Keratinocyte (primary cell): ENCODE results near the gene DUSP10. TPM values are rescaled to one million over a fixed set of nuclear protein-coding genes. Genes with fewer than 3 reads are reported as not detected.

Experiments
- DNase-seq: peaks from one replicate; pipeline ENCODE4 v3.0.0-alpha.2; 2011; ENCODE audit warnings: low read depth, missing footprints, low spot score
- FAIRE-seq: peaks from 2 replicates; lab custom pipeline; 2011; peaks lifted over from hg19 to GRCh38; lab: Jason Lieb, UNC
- H2AFZ ChIP-seq: 2 replicates; pipeline ENCODE4 v1.6.0; 2012; ENCODE audit warnings: low read length, control low read depth, inconsistent platforms; ENCODE audit not compliant: control insufficient read depth
- H3K27ac ChIP-seq: 2 replicates; pipeline ENCODE4 v1.5.1; 2011; ENCODE audit warnings: low read length; ENCODE audit not compliant: control insufficient read depth, insufficient read depth
- H3K27me3 ChIP-seq: 3 replicates; pipeline ENCODE4 v1.6.0; 2011; ENCODE audit warnings: low read length; ENCODE audit not compliant: control insufficient read depth, insufficient read depth; ENCODE audit errors: extremely low read depth
- H3K36me3 ChIP-seq, 2 experiments: 2 replicates in 1 of 2; 3 replicates in 1 of 2; pipeline ENCODE4 v1.5.1; 2011; ENCODE audit warnings: low read length in 2 of 2, mild to moderate bottlenecking in 1 of 2; ENCODE audit not compliant: control insufficient read depth in 2 of 2, insufficient read depth in 2 of 2; ENCODE audit errors: extremely low read depth in 1 of 2
- H3K4me1 ChIP-seq: 3 replicates; pipeline ENCODE4 v1.5.1; 2011; ENCODE audit warnings: low read length; ENCODE audit not compliant: control insufficient read depth, insufficient read depth; ENCODE audit errors: extremely low read depth
- H3K4me2 ChIP-seq: 3 replicates; pipeline ENCODE4 v1.6.0; 2011; ENCODE audit warnings: low read depth, low read length; ENCODE audit not compliant: control insufficient read depth, insufficient read depth; ENCODE audit errors: extremely low read depth
- H3K4me3 ChIP-seq, 3 experiments: fragments of 200-600 bp in 1 of 3; sonication (generic) in 1 of 3; 2 replicates in 2 of 3; 3 replicates in 1 of 3; pipeline ENCODE4 v1.5.1; 2011 to 2016; ENCODE audit warnings: low read length in 3 of 3, mild to moderate bottlenecking in 3 of 3, control low read depth in 2 of 3, inconsistent platforms in 1 of 3, low read depth in 1 of 3, mixed read lengths in 1 of 3, mixed run types in 1 of 3, moderate library complexity in 1 of 3; ENCODE audit not compliant: control insufficient read depth in 2 of 3, insufficient read depth in 2 of 3; ENCODE audit errors: extremely low read depth in 1 of 3
- H3K79me2 ChIP-seq: 2 replicates; pipeline ENCODE4 v1.6.0; 2012; ENCODE audit warnings: low read length; ENCODE audit not compliant: control insufficient read depth, insufficient read depth
- H3K9ac ChIP-seq: 3 replicates; pipeline ENCODE4 v1.6.0; 2011; ENCODE audit warnings: low read length; ENCODE audit not compliant: control insufficient read depth, insufficient read depth; ENCODE audit errors: extremely low read depth
- H3K9me1 ChIP-seq: 3 replicates; pipeline ENCODE4 v1.6.0; 2011; ENCODE audit warnings: low read length; ENCODE audit not compliant: control insufficient read depth, insufficient read depth; ENCODE audit errors: extremely low read depth
- H3K9me3 ChIP-seq: 2 replicates; pipeline ENCODE4 v1.5.1; 2012; ENCODE audit warnings: low read depth, low read length; ENCODE audit not compliant: control insufficient read depth
- H4K20me1 ChIP-seq: 3 replicates; pipeline ENCODE4 v1.6.0; 2011; ENCODE audit warnings: low read length; ENCODE audit not compliant: control insufficient read depth, insufficient read depth; ENCODE audit errors: extremely low read depth
- EZH2 ChIP-seq: IDR thresholded peaks from one replicate; pipeline ENCODE4 v1.6.1; 2012; ENCODE audit warnings: inconsistent platforms, mild to moderate bottlenecking, low read length, moderate library complexity
- dilution Hi-C: fragments of 300-500 bp; cut with MboI; formaldehyde crosslinking; loops from one replicate; pipeline ENCODE4 v1.7.0; 2020; ENCODE audit warnings: low sequenced_read_pairs; ENCODE audit not compliant: extremely low pct_ligation_motif_present
- polyA plus RNA-seq, 5 experiments: library from polyadenylated mRNA; depleted of rRNA in 3 of 5; stranded (reverse) in 3 of 5; stranded (forward) in 1 of 5; unstranded in 1 of 5; fragments of >200 nt; gene quantifications; 1 replicate in 1 of 5; 2 replicates in 3 of 5; 3 replicates in 1 of 5; pipeline versions ENCODE4 v1.2.1 to v1.2.3, GENCODE V29; 2011 to 2012; ENCODE audit warnings: missing spikeins in 2 of 5, low read depth in 1 of 5, low replicate concordance in 1 of 5
- TF ChIP-seq, protein P1 (sequence below), 3 experiments: IDR thresholded peaks in 1 of 3; conservative IDR thresholded peaks in 1 of 3; optimal IDR thresholded peaks in 1 of 3; 2 replicates in 2 of 3; 3 replicates in 1 of 3; pipeline versions ENCODE3 to v1.5.1; 2011; ENCODE audit warnings: low read length in 3 of 3, mild to moderate bottlenecking in 3 of 3, moderate library complexity in 2 of 3, control low read depth in 1 of 3, inconsistent platforms in 1 of 3; ENCODE audit not compliant: insufficient read depth in 2 of 3; ENCODE audit errors: extremely low read depth in 1 of 3

DUSP10 gene
- polyA plus RNA-seq, 1 donor (not counting 4 experiments of a cell fraction or from before 2014, with no cell fraction given) = 15.1 TPM

DNA sequence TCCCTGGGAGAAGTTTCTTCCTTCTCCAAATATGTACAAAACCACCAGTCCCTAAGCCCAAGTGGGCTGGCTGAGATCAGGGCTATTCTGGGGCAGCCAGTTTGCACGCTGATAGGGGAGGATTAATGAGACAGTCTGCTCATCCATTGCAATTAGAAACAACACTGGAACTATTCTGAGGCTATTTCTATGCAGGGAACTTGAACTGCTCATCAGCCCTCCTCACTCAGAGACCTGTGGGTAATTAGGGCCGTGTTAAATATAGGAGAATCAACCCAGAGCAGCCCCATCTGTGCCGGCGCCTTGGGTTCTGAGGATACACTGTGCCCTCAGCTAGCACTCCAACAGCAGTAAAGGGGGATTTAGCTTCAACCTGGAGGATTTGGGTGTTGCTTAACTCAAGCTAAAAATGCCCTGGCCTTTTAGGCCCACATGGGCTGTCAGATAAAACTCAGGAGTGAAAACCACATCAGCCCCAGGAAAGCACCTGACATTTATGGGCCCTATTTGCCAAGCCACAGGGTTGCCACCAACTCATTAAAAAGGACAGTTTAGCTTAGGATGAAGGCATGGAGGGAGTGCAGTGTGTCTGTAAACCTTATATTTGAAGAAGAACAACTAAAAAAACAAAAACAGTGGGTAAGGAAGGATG, 53.9 kb downstream of the DUSP10 start:
- no peak overlapping the region for H3K4me3 ChIP-seq
- H3K4me2 ChIP-seq = no peak overlapping the region
- H3K27me3 ChIP-seq = no peaks in the 10 kb centered on the region
- dilution Hi-C loops = no loop called here
- no peaks in the 10 kb centered on the region for H3K9me1 ChIP-seq
- H3K79me2 ChIP-seq = no peaks in the 10 kb centered on the region
- no peaks in the 10 kb centered on the region for H4K20me1 ChIP-seq
- FAIRE-seq = no peak
- no peaks in the 10 kb centered on the region for H3K36me3 ChIP-seq
- H3K9me3 ChIP-seq = no peaks in the 10 kb centered on the region
- no peak for DNase-seq
- no peak overlapping the region for H3K27ac ChIP-seq
- no peak for TF ChIP-seq EZH2
- TF ChIP-seq, protein P1, sequence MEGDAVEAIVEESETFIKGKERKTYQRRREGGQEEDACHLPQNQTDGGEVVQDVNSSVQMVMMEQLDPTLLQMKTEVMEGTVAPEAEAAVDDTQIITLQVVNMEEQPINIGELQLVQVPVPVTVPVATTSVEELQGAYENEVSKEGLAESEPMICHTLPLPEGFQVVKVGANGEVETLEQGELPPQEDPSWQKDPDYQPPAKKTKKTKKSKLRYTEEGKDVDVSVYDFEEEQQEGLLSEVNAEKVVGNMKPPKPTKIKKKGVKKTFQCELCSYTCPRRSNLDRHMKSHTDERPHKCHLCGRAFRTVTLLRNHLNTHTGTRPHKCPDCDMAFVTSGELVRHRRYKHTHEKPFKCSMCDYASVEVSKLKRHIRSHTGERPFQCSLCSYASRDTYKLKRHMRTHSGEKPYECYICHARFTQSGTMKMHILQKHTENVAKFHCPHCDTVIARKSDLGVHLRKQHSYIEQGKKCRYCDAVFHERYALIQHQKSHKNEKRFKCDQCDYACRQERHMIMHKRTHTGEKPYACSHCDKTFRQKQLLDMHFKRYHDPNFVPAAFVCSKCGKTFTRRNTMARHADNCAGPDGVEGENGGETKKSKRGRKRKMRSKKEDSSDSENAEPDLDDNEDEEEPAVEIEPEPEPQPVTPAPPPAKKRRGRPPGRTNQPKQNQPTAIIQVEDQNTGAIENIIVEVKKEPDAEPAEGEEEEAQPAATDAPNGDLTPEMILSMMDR (optimal IDR thresholded peaks at IDR 0.05 in 1 of 3, IDR thresholded peaks at IDR 0.05 in 1 of 3, conservative IDR thresholded peaks at IDR 0.05 in 1 of 3; ENCODE audit: extremely low read depth in 1 of 3, insufficient read depth in 2 of 3, low read length in 3 of 3) = no peak
- no peaks in the 10 kb centered on the region for H3K4me1 ChIP-seq
- no peak overlapping the region for H2AFZ ChIP-seq
- no peak overlapping the region for H3K9ac ChIP-seq

DNA sequence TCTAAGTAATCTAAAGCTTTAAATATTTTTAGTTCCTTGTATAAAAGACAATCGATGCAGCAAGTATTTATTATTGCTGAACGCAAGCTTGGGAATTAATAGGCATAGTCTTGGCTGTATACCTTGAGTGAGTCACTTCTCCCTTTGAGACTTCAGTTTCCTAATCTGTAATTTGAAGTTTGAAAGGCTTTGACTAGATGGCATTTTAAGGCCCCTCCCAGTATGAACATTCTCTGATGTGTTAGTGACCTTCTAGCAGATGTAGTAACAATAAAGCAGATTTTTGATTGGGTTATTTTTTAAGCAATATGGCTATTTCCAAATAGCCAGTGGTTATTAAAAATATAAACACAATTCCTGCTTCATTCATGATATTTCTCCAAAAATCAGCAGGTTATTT, 58.2 kb downstream of the DUSP10 start:
- H3K79me2 ChIP-seq = no peaks in the 10 kb centered on the region
- FAIRE-seq = no peak

More for the DNA sequence above, 58.2 kb downstream of the DUSP10 start:
- Histone ChIP-seq H3K9me1 (no peaks in the 10 kb centered on the region), H3K4me3 (no peak overlapping the region), H3K9me3 (no peaks in the 10 kb centered on the region), H2AFZ (no peak overlapping the region), H4K20me1 (no peaks in the 10 kb centered on the region), H3K4me1 (no peaks in the 10 kb centered on the region), H3K36me3 (no peaks in the 10 kb centered on the region), H3K27me3 (no peaks in the 10 kb centered on the region), H3K9ac (no peak overlapping the region), H3K4me2 (no peak overlapping the region), H3K27ac (no peak overlapping the region)
- no peak for DNase-seq
- dilution Hi-C loops = no loop called here
- no peak for TF ChIP-seq EZH2
- TF ChIP-seq, protein P1 (optimal IDR thresholded peaks at IDR 0.05 in 1 of 3, IDR thresholded peaks at IDR 0.05 in 1 of 3, conservative IDR thresholded peaks at IDR 0.05 in 1 of 3; ENCODE audit: extremely low read depth in 1 of 3, insufficient read depth in 2 of 3, low read length in 3 of 3) = no peak
